ENCODE measurements around the gene LCTL.

DNA sequence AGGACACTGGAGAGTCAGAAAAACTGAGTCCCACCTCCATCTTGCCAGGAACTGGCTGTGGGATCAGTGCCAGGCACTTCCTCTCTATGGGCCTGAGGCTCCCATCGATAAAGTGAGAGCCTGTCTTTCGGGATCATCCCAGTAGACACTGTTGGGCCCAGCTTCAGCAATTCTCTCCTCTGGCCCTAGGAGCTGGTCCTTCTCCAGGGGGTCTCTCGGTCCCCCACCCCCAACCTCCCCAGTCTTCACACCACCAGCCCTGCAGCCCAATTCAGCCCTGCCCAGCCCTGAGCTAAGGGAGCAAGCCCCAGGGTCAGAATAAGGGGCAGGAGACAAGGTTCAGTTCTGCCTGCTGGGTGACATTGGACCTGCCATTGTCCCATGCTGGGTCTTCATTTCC lies 4.5 kb upstream of the LCTL start:
- TF ChIP-seq EP300 (IDR thresholded peaks at IDR 0.05) (no peak), POLR2A (IDR thresholded peaks at IDR 0.05) (no peak)
- TF ChIP-seq, protein P1, sequence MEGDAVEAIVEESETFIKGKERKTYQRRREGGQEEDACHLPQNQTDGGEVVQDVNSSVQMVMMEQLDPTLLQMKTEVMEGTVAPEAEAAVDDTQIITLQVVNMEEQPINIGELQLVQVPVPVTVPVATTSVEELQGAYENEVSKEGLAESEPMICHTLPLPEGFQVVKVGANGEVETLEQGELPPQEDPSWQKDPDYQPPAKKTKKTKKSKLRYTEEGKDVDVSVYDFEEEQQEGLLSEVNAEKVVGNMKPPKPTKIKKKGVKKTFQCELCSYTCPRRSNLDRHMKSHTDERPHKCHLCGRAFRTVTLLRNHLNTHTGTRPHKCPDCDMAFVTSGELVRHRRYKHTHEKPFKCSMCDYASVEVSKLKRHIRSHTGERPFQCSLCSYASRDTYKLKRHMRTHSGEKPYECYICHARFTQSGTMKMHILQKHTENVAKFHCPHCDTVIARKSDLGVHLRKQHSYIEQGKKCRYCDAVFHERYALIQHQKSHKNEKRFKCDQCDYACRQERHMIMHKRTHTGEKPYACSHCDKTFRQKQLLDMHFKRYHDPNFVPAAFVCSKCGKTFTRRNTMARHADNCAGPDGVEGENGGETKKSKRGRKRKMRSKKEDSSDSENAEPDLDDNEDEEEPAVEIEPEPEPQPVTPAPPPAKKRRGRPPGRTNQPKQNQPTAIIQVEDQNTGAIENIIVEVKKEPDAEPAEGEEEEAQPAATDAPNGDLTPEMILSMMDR (IDR thresholded peaks at IDR 0.05): no peak
